HepG2 (cell line): ENCODE data around the gene PPP2R5C. TPM values are rescaled to one million over a fixed set of nuclear protein-coding genes. Genes with fewer than 3 reads are reported as not detected.

ENCODE experiments used
- ATAC-seq: fragments of 200-7000 bp; cut with Tn5 transposase; 3 replicates; pipeline ENCODE4 v1.9.1; 2020; ENCODE audit warnings: mild to moderate bottlenecking, moderate library complexity
- BruUV-seq: library from RNA; stranded (reverse); fragments of 400-500 nt; replicated peaks from 2 replicates; lab custom pipeline; 2021; lab: Mats Ljungman, UMichigan
- CTCF ChIA-PET: fragments of 300-600 bp; formaldehyde crosslinking; extraction: SDS; loops from one replicate; lab custom pipeline; 2021; ENCODE audit warnings: low total read pairs, inconsistent platforms, low intra/inter-chr PET ratio; lab: Yijun Ruan, JAX
- POLR2A ChIA-PET: fragments of 350-600 bp; sonication (Branson Sonifier 250); formaldehyde crosslinking; loops from one replicate; lab custom pipeline; 2020; ENCODE audit warnings: antibody characterized with exemption, inconsistent platforms; lab: Yijun Ruan, JAX
- DNase-seq: peaks from one replicate; pipeline ENCODE4 v3.0.0-alpha.2; 2015; ENCODE audit warnings: low spot score
- FAIRE-seq: peaks from 3 replicates; lab custom pipeline; 2011; peaks lifted over from hg19 to GRCh38; lab: Jason Lieb, UNC
- H2AFZ ChIP-seq: one replicate; pipeline ENCODE4 v1.6.1; 2011; ENCODE audit warnings: low read length, inconsistent platforms
- H3K27ac ChIP-seq: fragments of 300-600 bp; 3 replicates; pipeline ENCODE4 v1.8.0; 2011; ENCODE audit warnings: mixed run types, mild to moderate bottlenecking, mixed read lengths, low read length, inconsistent platforms; ENCODE audit not compliant: insufficient read depth; ENCODE audit errors: extremely low read length
- H3K27me3 ChIP-seq, 2 experiments: fragments of 200-600 bp in 1 of 2; 2 replicates in 1 of 2; 3 replicates in 1 of 2; pipeline versions ENCODE4 v1.6.0 to v1.8.0; 2011; ENCODE audit warnings: low read length in 2 of 2, mild to moderate bottlenecking in 2 of 2, moderate library complexity in 2 of 2, inconsistent platforms in 1 of 2; ENCODE audit not compliant: insufficient read depth in 2 of 2, control insufficient read depth in 1 of 2
- H3K36me3 ChIP-seq, 2 experiments: fragments of 200-600 bp in 1 of 2; replicated peaks in 1 of 2; 2 replicates in 1 of 2; 3 replicates in 1 of 2; pipeline versions ENCODE4 v1.5.1 to v1.8.0; 2011; ENCODE audit warnings: low read length in 2 of 2, inconsistent platforms in 1 of 2; ENCODE audit not compliant: insufficient read depth in 2 of 2, control insufficient read depth in 1 of 2
- H3K4me1 ChIP-seq: 2 replicates; pipeline ENCODE4 v1.5.1; 2012; ENCODE audit warnings: low read length, inconsistent platforms; ENCODE audit not compliant: insufficient read depth
- H3K4me2 ChIP-seq: 2 replicates; pipeline ENCODE4 v1.6.0; 2011; ENCODE audit warnings: low read depth, low read length, inconsistent platforms
- H3K4me3 ChIP-seq, 3 experiments: fragments of 200-600 bp in 1 of 3; sonication (generic), shearing (Covaris generic) in 1 of 3; replicated peaks in 1 of 3; 2 replicates each; pipeline ENCODE4 v1.5.1; 2011 to 2016; ENCODE audit warnings: low read length in 3 of 3, inconsistent platforms in 2 of 3, low read depth in 2 of 3, mild to moderate bottlenecking in 2 of 3, control low read depth in 1 of 3, mixed read lengths in 1 of 3; ENCODE audit not compliant: insufficient read depth in 1 of 3
- H3K79me2 ChIP-seq: one replicate; pipeline ENCODE4 v1.6.1; 2011; ENCODE audit warnings: low read length, inconsistent platforms; ENCODE audit not compliant: insufficient read depth
- H3K9ac ChIP-seq: 2 replicates; pipeline ENCODE4 v1.6.0; 2011; ENCODE audit warnings: mild to moderate bottlenecking, low read depth, low read length, inconsistent platforms; ENCODE audit not compliant: insufficient read depth
- H3K9me3 ChIP-seq: 2 replicates; pipeline ENCODE4 v1.5.1; 2012; ENCODE audit warnings: mild to moderate bottlenecking, low read length
- H4K20me1 ChIP-seq: 2 replicates; pipeline ENCODE4 v1.6.0; 2011; ENCODE audit warnings: inconsistent platforms, mild to moderate bottlenecking, low read length, moderate library complexity; ENCODE audit not compliant: insufficient read depth
- BHLHE40 ChIP-seq: IDR thresholded peaks from 2 replicates; pipeline ENCODE4 v1.6.1; 2011; ENCODE audit warnings: low read length, improper control_type of control experiment
- CENPT ChIP-seq: sonication (generic); formaldehyde crosslinking; IDR thresholded peaks from 2 replicates; pipeline ENCODE4 v1.8.0; 2022; ENCODE audit warnings: low read depth, mild to moderate bottlenecking, moderate library complexity, missing genetic modification reagents
- SALL2 ChIP-seq: sonication (generic); formaldehyde crosslinking; IDR thresholded peaks from 2 replicates; pipeline ENCODE4 v1.8.1; 2023; ENCODE audit warnings: mild to moderate bottlenecking, missing genetic modification reagents, inconsistent platforms
- ZNF570 ChIP-seq: sonication (generic); formaldehyde crosslinking; IDR thresholded peaks from 2 replicates; pipeline ENCODE4 v1.4.0; 2020; ENCODE audit warnings: mild to moderate bottlenecking, missing genetic modification reagents, borderline replicate concordance
- ZNF883 ChIP-seq: sonication (generic); formaldehyde crosslinking; IDR thresholded peaks from 2 replicates; pipeline ENCODE4 v1.5.1; 2020; ENCODE audit warnings: mild to moderate bottlenecking, missing genetic modification reagents; ENCODE audit errors: not compliant biosample characterization
- WGBS: methylation state at CpG from one replicate; pipeline ENCODE4 v1.1.6; 2017; ENCODE audit warnings: low lambda C conversion rate; 5-methylcytosine and 5-hydroxymethylcytosine counted together
- in situ Hi-C: cut with HindIII; loops from 2 replicates; pipeline ENCODE4 v1.10.0; 2017; ENCODE audit warnings: low pct_unique_long_range_greater_than_20kb; ENCODE audit not compliant: extremely low pct_ligation_motif_present
- intact Hi-C: fragments of 100-400 bp; cut with micrococcal nuclease; formaldehyde crosslinking; loops from one replicate; pipeline ENCODE4 v1.10.0; 2022; ENCODE audit not compliant: unreplicated experiment
- polyA plus RNA-seq, 8 experiments: library from polyadenylated mRNA; depleted of rRNA in 3 of 8; stranded (reverse) in 7 of 8; unstranded in 1 of 8; fragments of >200 nt; fragmentation: Illumina TruSeq in 4 of 8; extraction: Trizol in 4 of 8; gene quantifications; 2 replicates each; pipeline versions ENCODE4 v1.2.1 to v1.2.3, GENCODE V29; 2011 to 2016; ENCODE audit warnings: low read depth in 4 of 8, missing spikeins in 1 of 8, mixed read lengths in 1 of 8; ENCODE audit not compliant: insufficient read depth in 1 of 8
- total RNA-seq, 5 experiments: library from RNA; depleted of rRNA; stranded (reverse); fragments of >200 nt; fragmentation: Illumina TruSeq; extraction: Trizol; gene quantifications; 2 replicates each; pipeline ENCODE4 v1.2.3, GENCODE V29; 2016; ENCODE audit warnings: low read depth in 1 of 5
- TF ChIP-seq, protein P1 (sequence below): sonication (generic); formaldehyde crosslinking; IDR thresholded peaks from 2 replicates; pipeline ENCODE4 v1.5.1; 2020; ENCODE audit warnings: mild to moderate bottlenecking, missing genetic modification reagents
- TF ChIP-seq, protein P2 (sequence below): sonication (generic); formaldehyde crosslinking; IDR thresholded peaks from 2 replicates; pipeline ENCODE4 v1.8.0; 2022; ENCODE audit warnings: missing genetic modification reagents, mild to moderate bottlenecking, borderline replicate concordance
- TF ChIP-seq, protein P3 (sequence below): sonication (generic); formaldehyde crosslinking; IDR thresholded peaks from 2 replicates; pipeline ENCODE4 v1.4.0; 2020; ENCODE audit warnings: missing genetic modification reagents, borderline replicate concordance
- TF ChIP-seq, protein P4 (sequence below): sonication (generic); formaldehyde crosslinking; IDR thresholded peaks from 2 replicates; pipeline ENCODE4 v1.5.1; 2020; ENCODE audit warnings: mild to moderate bottlenecking, missing genetic modification reagents, moderate library complexity
- TF ChIP-seq, protein P5 (sequence below): sonication (generic); formaldehyde crosslinking; IDR thresholded peaks from 2 replicates; pipeline ENCODE4 v1.8.0; 2023; ENCODE audit warnings: mild to moderate bottlenecking, missing genetic modification reagents

Gene PPP2R5C
- total and polyA plus RNA-seq, 2 of the 13 experiments (the other 11 are each of a cell fraction or from before 2014, with no cell fraction given), result 74.3 to 78.5 TPM

DNA sequence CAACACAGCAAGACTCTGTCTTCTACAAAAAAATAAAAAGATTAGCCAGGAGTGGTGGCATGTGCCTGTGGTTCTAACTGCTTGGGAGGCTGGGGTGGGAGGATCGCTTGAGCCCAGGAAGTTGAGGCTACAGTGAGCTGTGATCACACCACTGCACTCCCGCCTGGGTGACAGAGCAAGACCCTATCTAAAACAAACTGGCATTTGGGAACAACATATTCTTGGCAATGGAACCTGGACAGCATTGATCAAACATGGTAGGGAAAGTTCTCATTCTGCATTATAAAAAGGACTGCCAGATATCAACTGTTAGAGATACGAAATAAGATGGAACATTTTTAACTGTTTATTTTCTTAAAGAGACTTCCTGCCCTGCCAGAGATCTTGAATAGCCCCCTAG, 81.5 kb downstream of the PPP2R5C start:
- WGBS, result 95% methylated on average over 3 of the region's 3 CpGs
- intact Hi-C loops (no loop called here), in situ Hi-C loops (no loop called here)
- Histone ChIP-seq H3K4me3 (no peak overlapping the region), H3K36me3 (peaks cover 1 to 12% of the 10 kb centered on the region in 2 experiments; a peak in 2 of 5 replicates), H3K79me2 (peaks cover 11% of the 10 kb centered on the region), H3K4me1 (no peaks in the 10 kb centered on the region), H3K9me3 (no peaks in the 10 kb centered on the region), H4K20me1 (peaks cover 7% of the 10 kb centered on the region; the same call in 1 of the 2 replicates), H3K9ac (no peak overlapping the region), H3K27ac (no peak overlapping the region), H3K4me2 (no peak overlapping the region), H2AFZ (no peak overlapping the region), H3K27me3 (no peaks in the 10 kb centered on the region)
- CTCF ChIA-PET, result interaction anchor here (1.2 kb wide), 1 partner anchor 72 kb away, joined by 3 read pairs; no protein-coding TSS in a partner anchor
- DNase-seq (no peak), FAIRE-seq (no peak), ATAC-seq (no peak)
- BruUV-seq, result no TSS peak
- POLR2A ChIA-PET, result no interaction called here
- TF ChIP-seq, protein P1, sequence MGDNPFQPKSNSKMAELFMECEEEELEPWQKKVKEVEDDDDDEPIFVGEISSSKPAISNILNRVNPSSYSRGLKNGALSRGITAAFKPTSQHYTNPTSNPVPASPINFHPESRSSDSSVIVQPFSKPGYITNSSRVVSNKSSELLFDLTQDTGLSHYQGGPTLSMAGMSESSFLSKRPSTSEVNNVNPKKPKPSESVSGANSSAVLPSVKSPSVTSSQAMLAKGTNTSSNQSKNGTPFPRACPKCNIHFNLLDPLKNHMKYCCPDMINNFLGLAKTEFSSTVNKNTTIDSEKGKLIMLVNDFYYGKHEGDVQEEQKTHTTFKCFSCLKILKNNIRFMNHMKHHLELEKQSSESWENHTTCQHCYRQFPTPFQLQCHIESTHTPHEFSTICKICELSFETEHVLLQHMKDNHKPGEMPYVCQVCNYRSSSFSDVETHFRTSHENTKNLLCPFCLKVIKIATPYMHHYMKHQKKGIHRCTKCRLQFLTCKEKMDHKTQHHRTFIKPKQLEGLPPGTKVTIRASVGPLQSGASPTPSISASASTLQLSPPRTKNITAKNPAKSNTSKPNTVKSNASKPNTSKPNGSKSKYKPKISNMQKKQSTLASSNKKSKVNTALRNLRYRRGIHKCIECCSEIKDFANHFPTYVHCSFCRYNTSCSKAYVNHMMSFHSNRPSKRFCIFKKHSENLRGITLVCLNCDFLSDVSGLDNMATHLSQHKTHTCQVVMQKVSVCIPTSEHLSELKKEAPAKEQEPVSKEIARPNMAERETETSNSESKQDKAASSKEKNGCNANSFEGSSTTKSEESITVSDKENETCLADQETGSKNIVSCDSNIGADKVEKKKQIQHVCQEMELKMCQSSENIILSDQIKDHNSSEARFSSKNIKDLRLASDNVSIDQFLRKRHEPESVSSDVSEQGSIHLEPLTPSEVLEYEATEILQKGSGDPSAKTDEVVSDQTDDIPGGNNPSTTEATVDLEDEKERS, result no peak
- TF ChIP-seq ZNF570 (CRISPR knock-in tag), result no peak
- TF ChIP-seq, protein P2, sequence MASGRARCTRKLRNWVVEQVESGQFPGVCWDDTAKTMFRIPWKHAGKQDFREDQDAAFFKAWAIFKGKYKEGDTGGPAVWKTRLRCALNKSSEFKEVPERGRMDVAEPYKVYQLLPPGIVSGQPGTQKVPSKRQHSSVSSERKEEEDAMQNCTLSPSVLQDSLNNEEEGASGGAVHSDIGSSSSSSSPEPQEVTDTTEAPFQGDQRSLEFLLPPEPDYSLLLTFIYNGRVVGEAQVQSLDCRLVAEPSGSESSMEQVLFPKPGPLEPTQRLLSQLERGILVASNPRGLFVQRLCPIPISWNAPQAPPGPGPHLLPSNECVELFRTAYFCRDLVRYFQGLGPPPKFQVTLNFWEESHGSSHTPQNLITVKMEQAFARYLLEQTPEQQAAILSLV (CRISPR knock-in tag), result no peak
- TF ChIP-seq, protein P3, sequence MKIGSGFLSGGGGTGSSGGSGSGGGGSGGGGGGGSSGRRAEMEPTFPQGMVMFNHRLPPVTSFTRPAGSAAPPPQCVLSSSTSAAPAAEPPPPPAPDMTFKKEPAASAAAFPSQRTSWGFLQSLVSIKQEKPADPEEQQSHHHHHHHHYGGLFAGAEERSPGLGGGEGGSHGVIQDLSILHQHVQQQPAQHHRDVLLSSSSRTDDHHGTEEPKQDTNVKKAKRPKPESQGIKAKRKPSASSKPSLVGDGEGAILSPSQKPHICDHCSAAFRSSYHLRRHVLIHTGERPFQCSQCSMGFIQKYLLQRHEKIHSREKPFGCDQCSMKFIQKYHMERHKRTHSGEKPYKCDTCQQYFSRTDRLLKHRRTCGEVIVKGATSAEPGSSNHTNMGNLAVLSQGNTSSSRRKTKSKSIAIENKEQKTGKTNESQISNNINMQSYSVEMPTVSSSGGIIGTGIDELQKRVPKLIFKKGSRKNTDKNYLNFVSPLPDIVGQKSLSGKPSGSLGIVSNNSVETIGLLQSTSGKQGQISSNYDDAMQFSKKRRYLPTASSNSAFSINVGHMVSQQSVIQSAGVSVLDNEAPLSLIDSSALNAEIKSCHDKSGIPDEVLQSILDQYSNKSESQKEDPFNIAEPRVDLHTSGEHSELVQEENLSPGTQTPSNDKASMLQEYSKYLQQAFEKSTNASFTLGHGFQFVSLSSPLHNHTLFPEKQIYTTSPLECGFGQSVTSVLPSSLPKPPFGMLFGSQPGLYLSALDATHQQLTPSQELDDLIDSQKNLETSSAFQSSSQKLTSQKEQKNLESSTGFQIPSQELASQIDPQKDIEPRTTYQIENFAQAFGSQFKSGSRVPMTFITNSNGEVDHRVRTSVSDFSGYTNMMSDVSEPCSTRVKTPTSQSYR (CRISPR knock-in tag), result no peak
- TF ChIP-seq, protein P4, sequence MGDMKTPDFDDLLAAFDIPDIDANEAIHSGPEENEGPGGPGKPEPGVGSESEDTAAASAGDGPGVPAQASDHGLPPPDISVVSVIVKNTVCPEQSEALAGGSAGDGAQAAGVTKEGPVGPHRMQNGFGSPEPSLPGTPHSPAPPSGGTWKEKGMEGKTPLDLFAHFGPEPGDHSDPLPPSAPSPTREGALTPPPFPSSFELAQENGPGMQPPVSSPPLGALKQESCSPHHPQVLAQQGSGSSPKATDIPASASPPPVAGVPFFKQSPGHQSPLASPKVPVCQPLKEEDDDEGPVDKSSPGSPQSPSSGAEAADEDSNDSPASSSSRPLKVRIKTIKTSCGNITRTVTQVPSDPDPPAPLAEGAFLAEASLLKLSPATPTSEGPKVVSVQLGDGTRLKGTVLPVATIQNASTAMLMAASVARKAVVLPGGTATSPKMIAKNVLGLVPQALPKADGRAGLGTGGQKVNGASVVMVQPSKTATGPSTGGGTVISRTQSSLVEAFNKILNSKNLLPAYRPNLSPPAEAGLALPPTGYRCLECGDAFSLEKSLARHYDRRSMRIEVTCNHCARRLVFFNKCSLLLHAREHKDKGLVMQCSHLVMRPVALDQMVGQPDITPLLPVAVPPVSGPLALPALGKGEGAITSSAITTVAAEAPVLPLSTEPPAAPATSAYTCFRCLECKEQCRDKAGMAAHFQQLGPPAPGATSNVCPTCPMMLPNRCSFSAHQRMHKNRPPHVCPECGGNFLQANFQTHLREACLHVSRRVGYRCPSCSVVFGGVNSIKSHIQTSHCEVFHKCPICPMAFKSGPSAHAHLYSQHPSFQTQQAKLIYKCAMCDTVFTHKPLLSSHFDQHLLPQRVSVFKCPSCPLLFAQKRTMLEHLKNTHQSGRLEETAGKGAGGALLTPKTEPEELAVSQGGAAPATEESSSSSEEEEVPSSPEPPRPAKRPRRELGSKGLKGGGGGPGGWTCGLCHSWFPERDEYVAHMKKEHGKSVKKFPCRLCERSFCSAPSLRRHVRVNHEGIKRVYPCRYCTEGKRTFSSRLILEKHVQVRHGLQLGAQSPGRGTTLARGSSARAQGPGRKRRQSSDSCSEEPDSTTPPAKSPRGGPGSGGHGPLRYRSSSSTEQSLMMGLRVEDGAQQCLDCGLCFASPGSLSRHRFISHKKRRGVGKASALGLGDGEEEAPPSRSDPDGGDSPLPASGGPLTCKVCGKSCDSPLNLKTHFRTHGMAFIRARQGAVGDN (CRISPR knock-in tag), result no peak
- no peak for TF ChIP-seq CENPT (CRISPR knock-in tag)
- TF ChIP-seq ZNF883 (CRISPR knock-in tag), result no peak
- TF ChIP-seq, protein P5, sequence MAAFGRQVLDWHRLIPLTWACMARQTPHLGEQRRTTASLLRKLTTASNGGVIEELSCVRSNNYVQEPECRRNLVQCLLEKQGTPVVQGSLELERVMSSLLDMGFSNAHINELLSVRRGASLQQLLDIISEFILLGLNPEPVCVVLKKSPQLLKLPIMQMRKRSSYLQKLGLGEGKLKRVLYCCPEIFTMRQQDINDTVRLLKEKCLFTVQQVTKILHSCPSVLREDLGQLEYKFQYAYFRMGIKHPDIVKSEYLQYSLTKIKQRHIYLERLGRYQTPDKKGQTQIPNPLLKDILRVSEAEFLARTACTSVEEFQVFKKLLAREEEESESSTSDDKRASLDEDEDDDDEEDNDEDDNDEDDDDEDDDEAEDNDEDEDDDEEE (CRISPR knock-in tag), result no peak
- TF ChIP-seq SALL2 (CRISPR knock-in tag), result no peak
- no peak for TF ChIP-seq BHLHE40
